Astrocyte of the hippocampus (primary cell): Measurements from ENCODE around the gene IL6.
"Not testable (repeated sequence)": the region's sequence is repeated elsewhere in the genome, so short reads cannot be mapped to it uniquely, and the experiment has no call there.

ENCODE experiments used
- DNase-seq: peaks from one replicate; pipeline ENCODE4 v3.0.0; 2011; ENCODE audit warnings: low read depth, low spot score

Gene IL6

DNA sequence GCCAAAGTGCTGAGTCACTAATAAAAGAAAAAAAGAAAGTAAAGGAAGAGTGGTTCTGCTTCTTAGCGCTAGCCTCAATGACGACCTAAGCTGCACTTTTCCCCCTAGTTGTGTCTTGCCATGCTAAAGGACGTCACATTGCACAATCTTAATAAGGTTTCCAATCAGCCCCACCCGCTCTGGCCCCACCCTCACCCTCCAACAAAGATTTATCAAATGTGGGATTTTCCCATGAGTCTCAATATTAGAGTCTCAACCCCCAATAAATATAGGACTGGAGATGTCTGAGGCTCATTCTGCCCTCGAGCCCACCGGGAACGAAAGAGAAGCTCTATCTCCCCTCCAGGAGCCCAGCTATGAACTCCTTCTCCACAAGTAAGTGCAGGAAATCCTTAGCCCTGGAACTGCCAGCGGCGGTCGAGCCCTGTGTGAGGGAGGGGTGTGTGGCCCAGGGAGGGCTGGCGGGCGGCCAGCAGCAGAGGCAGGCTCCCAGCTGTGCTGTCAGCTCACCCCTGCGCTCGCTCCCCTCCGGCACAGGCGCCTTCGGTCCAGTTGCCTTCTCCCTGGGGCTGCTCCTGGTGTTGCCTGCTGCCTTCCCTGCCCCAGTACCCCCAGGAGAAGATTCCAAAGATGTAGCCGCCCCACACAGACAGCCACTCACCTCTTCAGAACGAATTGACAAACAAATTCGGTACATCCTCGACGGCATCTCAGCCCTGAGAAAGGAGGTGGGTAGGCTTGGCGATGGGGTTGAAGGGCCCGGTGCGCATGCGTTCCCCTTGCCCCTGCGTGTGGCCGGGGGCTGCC is at the start of gene IL6:
Gene IL6 (plus strand): TSS at position 294 of the 807 bp plus-strand sequence. CDS start 63 bp downstream, at position 357.
- DNase-seq, result peak; percentile 95

DNA sequence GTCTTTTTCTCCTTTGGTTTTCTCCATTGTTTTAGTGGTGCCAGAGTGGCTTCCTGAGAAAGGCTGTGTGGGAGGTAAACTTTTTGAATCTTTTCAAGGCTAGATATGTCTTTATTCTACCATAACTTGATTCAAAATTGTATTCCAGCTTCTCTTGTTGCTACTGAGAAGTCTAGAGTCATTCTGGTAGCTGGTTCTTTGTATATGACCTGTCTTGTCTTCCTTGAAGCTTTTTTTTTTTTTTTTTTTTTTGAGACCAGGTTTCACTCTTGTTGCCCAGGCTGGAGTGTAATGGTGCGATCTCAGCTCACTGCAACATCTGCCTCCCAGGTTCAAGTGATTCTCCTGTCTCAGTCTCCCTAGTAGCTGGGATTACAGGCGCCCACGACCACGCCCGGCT is 49.7 kb upstream of the IL6 start:
- DNase-seq, result not testable (repeated sequence)

DNA sequence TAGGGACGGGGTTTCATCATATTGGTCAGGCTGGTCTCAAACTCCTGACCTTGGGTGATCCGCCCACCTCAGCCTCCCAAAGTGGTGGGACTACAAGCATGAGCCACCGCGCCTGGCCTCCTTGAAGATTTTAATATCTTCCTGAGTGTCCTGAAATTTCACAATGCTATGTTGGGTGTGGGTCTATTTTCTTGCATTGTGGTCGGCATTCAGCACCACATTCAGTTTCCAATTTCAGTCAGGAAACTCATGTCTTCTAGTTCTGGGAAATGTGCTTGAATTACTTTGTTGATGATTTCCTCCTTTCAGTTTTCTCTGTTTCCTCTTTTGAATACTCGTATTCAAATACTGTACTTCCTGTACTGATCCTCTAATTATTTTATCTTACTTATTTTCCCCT is 49.3 kb upstream of the IL6 start:
- DNase-seq, result no peak

DNA sequence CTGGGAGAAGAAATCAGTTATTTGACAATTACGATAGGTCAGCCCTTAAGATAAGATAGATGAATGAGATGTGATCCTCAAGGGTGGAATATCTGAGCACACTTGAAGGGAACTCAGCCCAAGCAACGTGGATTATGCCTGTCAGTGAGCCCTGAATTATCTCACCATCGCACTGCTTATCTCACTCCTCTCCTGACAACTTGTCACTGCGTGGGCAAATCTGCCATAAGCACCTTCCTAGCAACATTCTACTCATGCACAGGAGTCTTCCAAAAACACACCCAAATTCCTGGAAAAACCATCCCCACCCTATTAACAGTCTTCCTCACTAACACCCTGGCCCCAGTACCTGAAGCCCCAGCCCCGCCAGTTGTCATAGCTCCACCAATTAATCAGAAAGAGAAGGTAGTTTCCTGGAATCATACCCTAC is 46.5 kb upstream of the IL6 start:
- no peak for DNase-seq

DNA sequence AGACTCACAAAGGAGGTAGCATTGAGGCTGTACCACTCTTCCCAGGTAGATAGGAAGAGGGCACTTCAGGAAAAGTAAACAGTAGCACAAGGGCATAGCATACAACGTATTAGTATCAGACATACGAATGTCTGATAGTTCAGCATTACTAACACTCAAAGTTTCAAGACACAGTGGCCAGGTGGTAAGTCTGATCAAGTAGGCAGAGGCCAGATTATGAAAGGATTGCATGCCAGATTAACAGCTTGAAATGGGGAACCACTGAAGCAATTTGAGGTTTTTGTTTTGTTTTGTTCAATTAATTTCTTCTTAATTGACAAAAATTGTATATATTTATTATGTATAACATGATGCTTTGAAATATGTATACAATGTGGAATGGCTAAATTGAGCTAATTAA is 45.7 kb upstream of the IL6 start:
- no peak for DNase-seq

DNA sequence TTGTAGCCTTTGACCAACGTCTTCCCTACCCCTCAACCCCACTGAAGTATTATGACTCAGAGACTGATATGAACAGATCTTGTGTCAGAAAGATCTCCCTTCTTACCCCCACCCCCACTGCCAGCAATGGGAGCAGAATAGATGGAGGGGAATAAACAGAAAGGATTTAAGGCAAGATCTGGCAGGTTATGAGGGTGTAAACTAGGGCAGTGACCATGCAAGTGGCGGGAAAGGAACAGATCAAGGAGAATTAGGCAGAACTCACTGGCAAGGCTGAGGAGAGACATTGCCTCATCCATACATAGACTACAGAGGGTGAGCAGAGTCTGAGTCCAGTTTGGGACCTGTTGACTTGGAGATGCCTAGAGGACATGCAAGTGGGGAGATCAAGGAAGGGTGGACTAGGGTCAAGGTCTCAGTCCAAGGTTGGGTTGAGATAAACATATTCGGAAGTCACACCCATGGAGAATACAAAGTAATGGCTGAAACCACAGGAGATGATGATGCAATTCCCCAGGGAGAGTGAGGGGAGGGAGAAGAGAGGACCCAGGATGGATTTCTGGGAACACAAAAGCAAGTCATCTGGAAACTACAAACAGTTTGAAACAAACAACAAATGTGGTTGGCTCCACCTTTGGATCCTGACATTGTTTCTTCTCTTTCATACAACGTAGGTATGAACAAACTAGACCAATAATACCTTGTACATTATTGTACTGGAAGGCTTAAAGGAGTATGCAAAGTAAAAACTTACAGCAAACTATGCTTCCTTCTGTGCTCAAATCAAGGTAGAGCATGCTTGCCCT is 44.9 kb upstream of the IL6 start:
- no peak for DNase-seq

DNA sequence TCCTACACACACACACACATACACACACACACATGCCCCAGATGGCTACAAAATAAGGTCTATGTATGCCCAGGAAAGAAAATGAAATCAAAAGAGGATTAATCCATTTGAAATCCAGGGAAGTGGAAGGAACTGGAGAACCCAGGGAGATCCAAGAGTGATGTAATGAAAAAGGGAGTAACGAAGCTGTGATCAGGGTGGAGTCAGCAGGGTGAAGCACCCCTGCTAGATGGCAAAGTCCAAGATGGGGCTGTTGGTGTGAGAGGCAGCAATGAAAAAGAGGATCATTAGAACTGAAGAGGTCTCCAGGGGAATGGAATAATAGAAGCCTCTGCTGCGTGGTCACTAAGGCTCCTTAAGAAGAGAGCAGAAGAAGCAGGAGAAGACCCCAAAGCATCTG is 43.6 kb upstream of the IL6 start:
- no peak for DNase-seq

DNA sequence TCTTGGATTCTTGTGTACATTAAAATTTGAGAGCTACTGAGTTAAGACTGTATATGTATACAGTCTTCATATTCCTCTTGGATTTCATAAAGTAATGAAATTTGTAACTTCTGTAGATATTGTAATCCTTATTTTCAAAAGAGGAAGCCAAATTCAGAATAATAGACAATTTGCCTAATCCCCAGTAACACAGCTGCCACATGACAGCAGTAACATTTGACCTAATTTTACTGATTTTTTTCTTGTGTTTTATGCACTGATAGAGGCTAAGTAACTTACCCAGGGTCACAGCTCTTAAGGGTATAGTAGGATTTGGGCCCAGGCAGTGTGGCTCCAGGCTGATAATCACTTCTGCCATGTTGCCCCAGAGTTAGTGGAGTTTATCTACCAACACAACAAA is 40.4 kb upstream of the IL6 start:
- no peak for DNase-seq

DNA sequence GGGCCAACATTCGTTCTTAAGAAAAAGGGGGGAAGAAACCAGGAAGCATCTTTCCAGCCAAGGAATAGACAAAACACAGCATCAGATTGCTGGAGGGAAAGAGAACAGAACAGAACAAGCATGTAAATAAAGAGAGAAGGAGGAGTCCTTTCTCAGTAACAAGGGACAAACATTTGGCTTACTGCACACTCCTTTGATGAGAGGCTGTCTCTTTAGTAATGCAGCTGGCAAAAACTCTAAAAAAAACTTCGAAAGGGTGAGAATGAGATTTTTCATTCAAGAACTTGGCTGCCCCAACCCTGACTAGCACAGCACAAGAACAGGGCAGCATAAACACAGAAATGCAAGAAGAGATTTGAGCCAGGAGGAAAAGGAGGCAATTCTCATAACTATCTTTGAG is 38.9 kb upstream of the IL6 start:
- peak; percentile 26 for DNase-seq

DNA sequence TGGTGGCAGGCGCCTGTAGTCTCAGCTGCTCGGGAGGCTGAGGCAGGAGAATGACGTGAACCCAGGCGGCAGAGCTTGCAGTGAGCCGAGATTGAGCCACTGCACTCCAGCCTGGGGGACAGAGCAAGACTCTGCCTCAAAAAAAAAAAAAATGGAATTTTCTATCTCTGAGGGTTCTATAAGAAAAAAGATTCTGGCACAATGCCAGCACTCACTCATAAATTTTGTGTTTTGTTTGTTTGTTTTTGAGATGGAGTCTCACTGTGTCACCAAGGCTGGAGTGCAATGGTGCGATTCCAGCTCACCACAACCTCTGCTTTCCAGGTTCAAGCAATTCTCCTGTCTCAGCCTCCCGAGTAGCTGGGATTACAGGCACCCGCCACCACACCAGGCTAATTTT is 38.1 kb upstream of the IL6 start:
- DNase-seq, result not testable (repeated sequence)

DNA sequence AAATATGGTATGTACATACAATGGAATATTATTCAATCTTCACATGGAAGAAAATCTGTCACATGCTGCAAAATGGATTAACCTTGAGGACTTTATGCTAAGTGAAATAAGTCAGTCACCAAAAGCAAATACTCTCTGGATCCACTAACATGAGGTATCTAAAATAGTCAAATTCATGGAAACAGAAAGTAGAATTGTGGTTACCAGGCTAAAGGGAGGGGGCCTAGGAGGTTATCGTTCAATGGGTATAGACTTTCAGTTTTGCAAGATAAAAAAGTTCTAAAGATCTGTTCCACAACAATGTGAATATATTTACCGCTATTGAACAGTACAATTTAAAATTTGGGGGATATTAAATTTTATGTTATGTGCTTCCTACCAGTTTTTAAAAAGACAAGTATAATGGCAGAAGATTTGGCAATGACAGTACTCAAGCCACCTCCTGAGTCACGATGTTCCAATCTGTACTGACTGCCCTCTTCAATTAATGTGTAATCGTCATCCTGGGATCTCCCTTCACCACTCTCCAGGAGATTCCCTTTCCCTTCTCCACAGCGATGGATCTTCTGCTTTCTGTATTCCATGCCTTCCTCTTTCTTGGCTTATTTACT is 32.3 kb upstream of the IL6 start:
- no peak for DNase-seq

DNA sequence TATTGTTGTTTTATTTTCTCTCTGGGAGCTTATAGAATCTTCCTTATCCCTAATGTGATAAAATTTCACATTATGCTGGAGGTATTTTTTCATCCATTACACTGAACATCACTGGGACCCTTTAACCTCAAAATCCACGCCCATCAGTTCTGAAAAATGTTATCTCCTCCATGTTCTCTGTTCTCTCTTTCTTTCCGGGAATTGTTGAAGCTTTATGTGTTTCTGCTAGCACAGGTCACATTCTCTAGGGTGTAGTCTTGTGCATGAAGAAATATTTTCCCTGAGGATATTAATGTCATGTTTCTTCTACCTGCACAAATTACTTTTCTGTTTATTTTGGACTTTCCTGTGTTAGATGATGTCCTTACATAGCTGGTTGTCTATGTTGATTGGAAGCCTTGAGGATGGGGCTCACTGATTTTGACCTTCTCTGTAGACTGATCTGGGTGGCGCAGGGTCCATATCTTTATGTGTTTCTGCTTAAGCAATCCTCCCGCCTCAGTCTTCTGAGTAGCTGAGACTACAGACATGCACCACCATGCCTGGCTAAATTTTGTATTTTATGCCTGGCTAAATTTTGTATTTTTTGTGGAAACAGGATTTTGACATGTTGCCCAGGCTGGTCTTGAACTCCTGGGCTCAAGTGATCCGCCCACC is 31.4 kb upstream of the IL6 start:
- DNase-seq, result no peak

DNA sequence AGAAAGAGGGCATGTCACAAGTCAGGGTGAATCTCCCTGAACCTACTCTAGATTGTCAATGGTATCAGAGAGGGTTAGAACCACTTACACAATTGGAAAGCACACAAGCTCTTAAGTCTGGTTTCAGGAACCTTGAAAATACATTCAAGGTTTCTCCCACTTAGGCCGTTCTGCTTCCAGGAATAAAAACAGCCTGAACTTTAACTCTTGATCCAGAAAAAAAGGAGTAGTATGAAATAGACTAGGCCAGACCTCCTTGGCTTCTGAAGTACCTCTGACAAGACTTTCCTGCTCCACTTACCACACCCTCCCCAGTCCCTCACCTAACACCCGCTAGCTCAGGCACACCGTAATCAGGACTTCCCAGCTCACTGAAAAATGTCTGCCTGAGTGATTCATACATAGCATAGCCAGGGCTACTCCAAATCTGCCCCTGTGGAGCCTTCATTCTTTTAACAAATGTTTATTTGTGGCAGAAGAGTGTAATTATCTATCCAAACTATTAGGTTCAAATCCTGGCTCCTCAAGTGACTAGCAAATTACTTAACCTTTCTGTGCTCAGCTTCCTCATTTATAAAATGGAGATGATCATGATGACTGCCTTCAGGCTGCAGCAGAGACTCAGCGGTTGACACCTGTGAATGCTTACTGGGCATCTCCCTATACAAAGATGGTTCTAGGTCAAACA is 30.3 kb upstream of the IL6 start:
- DNase-seq, result peak; percentile 36

DNA sequence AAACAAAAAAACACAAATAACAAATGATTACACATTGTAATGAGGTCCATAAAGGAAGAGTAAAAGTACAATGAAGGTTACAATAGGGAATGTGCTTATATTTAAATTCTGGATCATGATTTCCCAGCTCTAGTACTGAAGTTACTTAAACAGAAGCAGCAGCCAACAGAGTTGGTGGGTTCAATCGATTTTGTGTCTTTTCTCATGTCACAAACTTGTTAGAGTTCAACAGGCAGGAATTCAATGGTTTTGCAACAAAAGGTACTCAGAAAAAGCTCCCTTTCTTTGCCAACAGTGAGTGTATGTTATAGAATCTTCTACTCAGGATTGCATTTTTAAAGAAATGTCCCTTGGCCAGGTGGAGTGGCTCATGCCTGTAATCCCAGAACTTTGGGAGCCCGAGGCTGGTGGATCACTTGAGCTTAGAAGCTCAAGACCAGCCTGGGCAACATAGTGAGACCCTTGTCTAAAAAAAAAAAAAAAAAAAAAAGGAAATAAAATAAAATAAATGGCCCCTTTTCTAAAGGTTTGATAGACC is 29.6 kb upstream of the IL6 start:
- DNase-seq, result no peak

DNA sequence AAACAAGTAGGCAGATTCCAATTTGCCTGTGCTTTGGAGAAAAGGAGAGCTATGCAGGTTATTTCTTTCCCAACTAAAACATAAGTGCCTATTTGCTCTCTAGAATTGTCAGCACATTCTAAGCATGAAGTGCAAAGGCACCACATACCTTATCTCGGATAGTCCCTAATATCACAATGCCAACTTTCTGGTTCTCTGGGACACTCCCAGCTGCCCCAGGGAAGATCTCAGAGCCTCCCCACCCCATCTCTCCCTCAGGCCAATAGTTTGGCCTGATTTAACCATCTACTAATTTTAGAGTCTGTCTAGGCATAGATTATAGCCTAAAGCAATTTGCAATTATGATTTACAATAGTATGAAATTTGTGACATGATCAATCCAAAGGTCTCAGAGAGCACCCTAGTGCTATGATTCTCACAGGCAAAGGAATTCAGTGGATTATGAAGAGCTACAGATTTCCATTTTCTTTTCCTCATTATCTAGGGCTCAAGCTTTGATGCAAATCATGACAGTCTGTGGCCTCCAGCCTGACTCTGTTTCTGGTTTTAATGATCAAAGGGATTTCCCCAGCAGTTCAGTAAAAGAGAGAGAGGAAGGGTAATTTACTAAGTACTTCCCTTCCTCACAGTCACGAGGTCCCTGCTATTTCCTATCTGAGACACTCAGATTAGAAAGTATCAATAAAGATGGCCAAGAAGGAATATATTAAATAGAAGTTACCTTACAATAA is 29.0 kb upstream of the IL6 start:
- DNase-seq, result no peak

DNA sequence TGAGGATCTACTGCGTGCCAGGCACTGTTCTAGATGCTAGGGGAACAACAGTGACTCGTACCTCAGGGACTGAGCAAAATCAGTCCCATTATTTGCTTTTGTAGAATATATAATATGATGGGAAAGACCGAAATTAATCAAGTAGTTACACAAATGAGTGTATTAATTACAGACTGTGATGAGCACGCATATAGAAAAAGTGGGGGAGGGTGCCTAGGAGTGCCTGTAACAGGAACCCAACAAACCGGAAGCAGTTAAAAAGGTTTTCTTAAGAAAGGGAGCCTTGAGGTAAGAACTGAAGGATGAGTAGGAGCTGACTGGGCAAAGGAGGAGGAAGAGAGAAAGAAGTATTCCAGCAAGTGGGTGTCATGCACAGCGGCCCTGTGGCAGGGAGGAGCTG is 28.2 kb upstream of the IL6 start:
- DNase-seq, result no peak

DNA sequence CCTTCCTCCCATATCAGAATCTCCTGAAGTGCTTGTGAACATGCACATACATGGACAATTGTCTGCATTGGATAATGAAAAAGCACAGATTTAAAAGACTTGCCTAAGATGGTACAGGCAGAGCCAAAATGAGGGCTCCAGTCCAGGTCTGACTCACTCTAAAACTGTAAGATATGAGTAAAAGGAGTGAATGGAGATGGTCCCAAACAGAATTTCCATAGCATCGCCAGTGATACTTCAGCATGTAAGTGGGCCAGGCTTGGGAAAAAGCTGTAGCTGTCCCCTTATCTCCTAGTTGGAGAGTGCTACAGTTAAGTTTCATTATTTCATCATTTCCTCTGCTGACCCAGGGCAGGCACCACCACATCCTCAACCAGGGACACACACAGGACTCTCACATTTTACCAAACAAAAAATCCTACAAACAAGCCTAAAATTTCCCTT is 26.4 kb upstream of the IL6 start:
- peak; percentile 38 for DNase-seq

DNA sequence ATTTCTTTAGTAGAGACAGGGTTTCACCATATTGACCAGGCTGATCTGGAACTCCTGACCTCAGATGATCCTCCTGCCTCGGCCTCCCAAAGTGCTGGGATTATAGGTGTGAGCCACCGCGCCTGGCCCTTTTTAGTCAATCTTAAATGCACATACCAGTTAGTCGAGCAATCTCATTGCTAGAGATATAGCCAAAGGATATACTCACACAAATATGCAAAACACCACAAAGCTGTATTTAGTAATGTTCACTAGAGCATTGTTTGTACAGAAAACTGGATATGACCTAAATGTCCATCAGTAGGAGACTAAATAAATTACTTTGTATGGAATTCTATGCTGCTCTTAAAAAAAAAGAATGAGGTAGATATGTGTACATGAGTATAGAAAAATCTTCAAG is 24.5 kb upstream of the IL6 start:
- no peak for DNase-seq

DNA sequence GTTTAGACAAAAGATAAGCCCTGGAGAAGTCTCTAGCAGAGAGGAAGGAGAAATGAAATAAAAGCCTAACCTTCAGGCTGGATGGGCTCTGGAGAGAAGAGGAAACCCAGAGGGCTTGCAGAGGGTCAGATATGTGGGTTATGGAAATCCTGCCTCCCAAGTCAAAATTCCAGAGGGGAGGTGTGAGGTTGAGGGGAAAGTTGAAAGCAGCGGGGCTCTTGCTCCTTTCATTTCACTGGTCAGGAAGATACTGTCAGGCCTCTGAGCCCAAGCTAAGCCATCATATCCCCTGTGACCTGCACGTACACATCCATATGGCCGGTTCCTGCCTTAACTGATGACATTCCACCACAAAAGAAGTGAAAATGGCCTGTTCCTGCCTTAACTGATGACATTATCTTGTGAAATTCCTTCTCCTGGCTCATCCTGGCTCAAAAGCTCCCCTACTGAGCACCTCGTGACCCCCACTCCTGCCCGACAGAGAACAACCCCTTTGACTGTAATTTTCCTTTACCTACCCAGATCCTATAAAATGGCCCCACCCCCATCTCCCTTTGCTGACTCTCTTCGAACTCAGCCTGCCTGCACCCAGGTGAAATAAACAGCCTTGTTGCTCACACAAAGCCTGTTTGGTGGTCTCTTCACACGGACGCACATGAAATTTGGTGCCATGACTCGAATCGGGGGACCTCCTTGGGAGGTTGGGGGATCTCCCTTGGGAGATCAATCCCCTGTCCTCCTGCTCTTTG is 23.7 kb upstream of the IL6 start:
- peak; percentile 14 for DNase-seq
